ENCODE data around the gene SFTPB. TPM values are rescaled to one million over a fixed set of nuclear protein-coding genes. Genes with fewer than 3 reads are reported as not detected.

Gene SFTPB
- total RNA-seq, 2 donors from 2014 or later, result 0.59 TPM; not detected in 1

Other genes starting within 250 kb of the SFTPB start
- 1 to 10 TPM in 1 of 2 donors, under 1 TPM in 1; 0.23 to 1.8 TPM for gene SH2D6, start 249.5 kb downstream of the SFTPB start, total RNA-seq
- gene MAT2A, start 129.0 kb downstream of the SFTPB start, total RNA-seq, result 100 to 1,000 TPM; 103 to 134 TPM
- 10 to 100 TPM; 17.8 to 52.7 TPM for gene GGCX, start 106.7 kb downstream of the SFTPB start, total RNA-seq
- 100 to 1,000 TPM in 1 of 2 donors, 10 to 100 TPM in 1; 44.4 to 108 TPM for gene VAMP8, start 90.6 kb downstream of the SFTPB start, total RNA-seq
- 10 to 100 TPM in 1 of 2 donors, 1 to 10 TPM in 1; 8.4 to 27.0 TPM for gene VAMP5, start 83.8 kb downstream of the SFTPB start, total RNA-seq
- gene RNF181, start 72.5 kb downstream of the SFTPB start, total RNA-seq, result 100 to 1,000 TPM; 161 to 201 TPM
- gene TMEM150A, start 65.5 kb downstream of the SFTPB start, total RNA-seq, result 10 to 100 TPM; 17.4 to 32.3 TPM
- gene C2orf68, start 56.1 kb downstream of the SFTPB start, total RNA-seq, result 10 to 100 TPM; 16.1 to 26.1 TPM
- gene USP39, start 52.0 kb downstream of the SFTPB start, total RNA-seq, result 10 to 100 TPM; 60.8 to 99.1 TPM
- under 1 TPM; 0.36 to 0.68 TPM for gene GNLY, start 26.2 kb upstream of the SFTPB start, total RNA-seq
- gene ATOH8, start 85.8 kb upstream of the SFTPB start, total RNA-seq, result 10 to 100 TPM; 40.1 to 49.8 TPM
- 10 to 100 TPM; 24.7 to 38.6 TPM for gene ST3GAL5, start 220.8 kb upstream of the SFTPB start, total RNA-seq